ENCODE data around the gene HOXA2. TPM values are rescaled to one million over a fixed set of nuclear protein-coding genes. Genes with fewer than 3 reads are reported as not detected.

The HOXA2 gene
- total and polyA plus RNA-seq, 7 donors = 0.17 to 1.1 (median 0.42) TPM

DNA sequence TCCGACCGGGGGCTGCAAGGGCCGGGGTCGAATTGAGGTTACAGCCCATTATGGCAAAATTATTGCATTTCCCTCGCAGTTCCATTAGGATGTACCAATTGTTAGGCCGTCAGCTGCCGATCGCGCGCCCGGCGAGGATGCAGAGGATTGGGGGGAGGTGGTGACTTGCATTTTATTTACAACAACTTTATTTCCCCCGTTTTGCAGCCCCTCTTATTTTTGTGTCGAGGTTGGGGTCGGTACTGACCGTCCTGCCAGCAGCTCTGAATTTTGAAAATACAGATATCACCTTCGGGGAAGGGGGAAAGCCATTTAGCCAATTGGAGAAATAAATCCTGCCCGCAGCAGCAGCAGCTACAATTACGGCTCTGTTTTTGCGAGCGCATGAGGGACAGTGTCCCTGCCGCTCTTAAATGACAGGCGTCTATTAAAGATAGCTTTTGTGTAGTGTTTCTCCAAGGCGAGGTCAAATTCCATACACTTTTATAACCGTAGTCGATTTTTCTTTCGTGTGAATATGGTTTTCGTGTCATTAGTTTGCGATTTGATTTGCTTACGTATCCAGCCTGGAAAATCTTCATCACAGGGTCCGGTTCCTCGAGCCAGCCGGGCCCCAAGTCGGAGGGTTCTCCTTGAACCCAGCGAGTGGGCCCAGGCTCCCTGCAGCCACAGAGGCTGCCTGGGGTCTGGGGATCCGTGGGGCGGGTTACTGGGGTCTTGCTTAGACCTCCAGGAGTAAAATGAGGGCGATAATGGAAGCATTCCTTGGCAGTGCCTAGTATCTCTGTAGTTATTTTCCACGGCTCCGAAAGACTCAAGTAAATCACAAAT is 41.7 kb upstream of the HOXA2 start:
- peak in 1 of 2 donors; percentile 42 for DNase-seq
- peaks cover 0 to 37% of the 10 kb centered on the region in 2 donors for H3K36me3 ChIP-seq (ENCODE audit: insufficient read depth in 1 of 2, low read depth in 1 of 2)
- H3K27ac ChIP-seq = peak overlapping the region; percentile 83
- no peaks in the 10 kb centered on the region for H3K27me3 ChIP-seq (ENCODE audit: insufficient read depth in 3 of 3, low read length in 2 of 3)
- TF ChIP-seq, protein P1, sequence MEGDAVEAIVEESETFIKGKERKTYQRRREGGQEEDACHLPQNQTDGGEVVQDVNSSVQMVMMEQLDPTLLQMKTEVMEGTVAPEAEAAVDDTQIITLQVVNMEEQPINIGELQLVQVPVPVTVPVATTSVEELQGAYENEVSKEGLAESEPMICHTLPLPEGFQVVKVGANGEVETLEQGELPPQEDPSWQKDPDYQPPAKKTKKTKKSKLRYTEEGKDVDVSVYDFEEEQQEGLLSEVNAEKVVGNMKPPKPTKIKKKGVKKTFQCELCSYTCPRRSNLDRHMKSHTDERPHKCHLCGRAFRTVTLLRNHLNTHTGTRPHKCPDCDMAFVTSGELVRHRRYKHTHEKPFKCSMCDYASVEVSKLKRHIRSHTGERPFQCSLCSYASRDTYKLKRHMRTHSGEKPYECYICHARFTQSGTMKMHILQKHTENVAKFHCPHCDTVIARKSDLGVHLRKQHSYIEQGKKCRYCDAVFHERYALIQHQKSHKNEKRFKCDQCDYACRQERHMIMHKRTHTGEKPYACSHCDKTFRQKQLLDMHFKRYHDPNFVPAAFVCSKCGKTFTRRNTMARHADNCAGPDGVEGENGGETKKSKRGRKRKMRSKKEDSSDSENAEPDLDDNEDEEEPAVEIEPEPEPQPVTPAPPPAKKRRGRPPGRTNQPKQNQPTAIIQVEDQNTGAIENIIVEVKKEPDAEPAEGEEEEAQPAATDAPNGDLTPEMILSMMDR (IDR thresholded peaks at IDR 0.05) = no peak
- H3K4me1 ChIP-seq = peaks cover 17% of the 10 kb centered on the region
- 73 to 76% (median 75%) methylated on average over 40 of the region's 40 CpGs for WGBS, 3 donors
- H3K9me3 ChIP-seq = no peaks in the 10 kb centered on the region
- H3K4me3 ChIP-seq = peak overlapping the region; percentile 20
- no peak for ATAC-seq
- intact Hi-C loops (cut with DNase I) = loop anchor here in 1 of 2 donors (5.0 to 10.0 kb wide), 2 partner anchors 287 to 749 kb away; no protein-coding TSS in a partner anchor

DNA sequence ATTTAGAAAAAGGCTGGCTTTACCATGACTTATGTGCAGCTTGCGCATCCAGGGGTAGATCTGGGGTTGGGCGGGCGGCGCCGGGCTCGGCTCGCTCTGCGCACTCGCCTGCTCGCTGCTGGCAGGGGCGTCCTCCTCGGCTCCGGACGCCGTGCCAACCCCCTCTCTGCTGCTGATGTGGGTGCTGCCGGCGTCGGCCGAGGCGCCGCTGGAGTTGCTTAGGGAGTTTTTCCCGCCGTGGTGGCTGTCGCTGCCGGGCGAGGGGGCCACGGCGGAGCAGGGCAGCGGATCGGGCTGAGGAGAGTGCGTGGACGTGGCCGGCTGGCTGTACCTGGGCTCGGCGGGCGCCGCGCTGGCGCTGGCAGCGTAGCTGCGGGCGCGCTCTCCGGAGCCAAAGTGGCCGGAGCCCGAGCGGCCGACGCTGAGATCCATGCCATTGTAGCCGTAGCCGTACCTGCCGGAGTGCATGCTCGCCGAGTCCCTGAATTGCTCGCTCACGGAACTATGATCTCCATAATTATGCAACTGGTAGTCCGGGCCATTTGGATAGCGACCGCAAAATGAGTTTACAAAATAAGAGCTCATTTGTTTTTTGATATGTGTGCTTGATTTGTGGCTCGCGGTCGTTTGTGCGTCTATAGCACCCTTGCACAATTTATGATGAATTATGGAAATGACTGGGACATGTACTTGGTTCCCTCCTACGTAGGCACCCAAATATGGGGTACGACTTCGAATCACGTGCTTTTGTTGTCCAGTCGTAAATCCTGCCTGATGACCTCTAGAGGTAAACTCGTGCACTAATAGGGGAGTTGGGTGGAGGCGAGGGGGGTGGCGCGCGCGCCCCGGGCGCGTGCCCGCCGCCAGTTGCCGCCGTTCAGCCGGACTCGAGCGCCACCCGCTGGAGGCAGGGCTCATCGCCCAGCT is 40.8 kb upstream of the HOXA2 start, which contains the start of gene HOXA5:
HOXA5 (minus strand) TSS at position 659 of the 927 bp plus-strand sequence; CDS start at position 585, 74 bp downstream.
- Histone ChIP-seq H3K4me3 (peak within 1 kb of the TSS; percentile 74), H3K27ac (peak within 1 kb of the TSS; percentile 83), H3K36me3 (ENCODE audit: insufficient read depth in 1 of 2, low read depth in 1 of 2) (peaks cover 0 to 37% of the 10 kb centered on the region in 2 donors), H3K4me1 (peaks cover 13% of the 10 kb centered on the region), H3K27me3 (ENCODE audit: insufficient read depth in 3 of 3, low read length in 2 of 3) (no peaks in the 10 kb centered on the region), H3K9me3 (no peaks in the 10 kb centered on the region)
- peak; percentile 84 to 86 for DNase-seq
- 54 to 66% (median 58%) methylated on average over 80 to 86 of the region's 86 CpGs for WGBS, 3 donors
- TF ChIP-seq, protein P1 (IDR thresholded peaks at IDR 0.05) = peak; percentile 71
- intact Hi-C loops (cut with DNase I) = loop anchor here in 1 of 2 donors (5.0 to 10.0 kb wide), 2 partner anchors 286 to 748 kb away; no protein-coding TSS in a partner anchor
- ATAC-seq = peak; percentile 51 to 92 (median 76)

DNA sequence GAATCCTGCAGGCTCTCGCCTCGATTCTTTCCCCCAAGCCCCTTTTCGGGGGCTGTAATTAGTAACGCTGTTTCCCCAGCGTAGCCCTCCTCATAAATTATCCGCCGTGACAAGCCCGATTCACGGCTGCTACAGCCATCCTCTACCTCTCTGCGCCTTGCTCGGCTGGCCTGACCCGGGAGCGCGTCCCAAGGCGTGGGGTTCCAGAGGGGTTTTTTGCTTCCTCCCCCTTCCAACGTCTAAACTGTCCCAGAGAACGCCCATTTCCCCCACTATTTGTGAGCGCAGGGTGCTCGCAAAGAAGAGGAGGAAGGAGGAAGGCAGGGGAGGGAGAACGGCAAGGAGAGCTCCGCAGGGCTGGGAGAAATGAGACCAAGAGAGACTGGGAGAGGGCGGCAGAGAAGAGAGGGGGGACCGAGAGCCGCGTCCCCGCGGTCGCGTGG is 40.1 kb upstream of the HOXA2 start:
- no peak for ATAC-seq
- H3K27me3 ChIP-seq (ENCODE audit: insufficient read depth in 3 of 3, low read length in 2 of 3) = no peaks in the 10 kb centered on the region
- H3K36me3 ChIP-seq (ENCODE audit: insufficient read depth in 1 of 2, low read depth in 1 of 2) = peaks cover 0 to 37% of the 10 kb centered on the region in 2 donors
- intact Hi-C loops (cut with DNase I) = loop anchor here in 1 of 2 donors (5.0 to 10.0 kb wide), 2 partner anchors 285 to 748 kb away; no protein-coding TSS in a partner anchor
- peak overlapping the region; percentile 83 for H3K27ac ChIP-seq
- 50 to 63% (median 61%) methylated on average over 29 of the region's 29 CpGs for WGBS, 3 donors
- H3K4me3 ChIP-seq = peak overlapping the region; percentile 74
- peak in 1 of 2 donors; percentile 41 for DNase-seq
- H3K4me1 ChIP-seq = peaks cover 19% of the 10 kb centered on the region
- TF ChIP-seq, protein P1 (IDR thresholded peaks at IDR 0.05) = no peak
- no peaks in the 10 kb centered on the region for H3K9me3 ChIP-seq

DNA sequence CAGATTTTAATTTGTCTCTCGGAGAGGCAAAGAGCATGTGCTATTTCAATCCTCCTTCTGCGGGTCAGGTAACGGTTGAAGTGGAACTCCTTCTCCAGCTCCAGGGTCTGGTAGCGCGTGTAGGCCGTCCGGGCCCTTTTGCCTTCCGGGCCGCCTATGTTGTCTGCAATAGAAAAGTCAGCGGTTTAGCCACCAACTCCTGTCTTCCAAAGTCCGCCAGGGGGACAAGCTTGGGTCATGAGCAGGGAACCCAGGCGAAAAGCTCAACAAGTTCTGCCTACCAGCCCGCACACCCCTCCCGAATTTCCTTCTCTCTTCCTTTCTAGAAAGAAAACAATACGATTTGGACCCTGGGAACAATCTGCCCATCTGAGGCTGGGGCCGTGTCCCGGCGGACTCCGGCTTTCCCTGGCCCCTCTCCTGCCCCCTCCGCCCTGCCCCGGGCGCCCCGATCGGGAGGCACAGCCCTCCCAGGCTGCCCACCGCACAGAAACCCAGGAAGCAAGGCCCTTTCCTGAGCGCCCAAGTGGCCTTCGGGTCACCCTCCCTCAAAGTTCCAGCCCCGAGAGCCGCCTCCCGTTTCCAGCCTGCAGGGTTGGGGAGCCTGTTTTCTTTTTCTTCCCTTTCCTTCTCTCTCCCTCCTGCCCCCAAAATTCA is 39.6 kb upstream of the HOXA2 start:
- intact Hi-C loops (cut with DNase I) = loop anchor here in 1 of 2 donors (5.0 to 10.0 kb wide), 2 partner anchors 285 to 747 kb away; no protein-coding TSS in a partner anchor
- Histone ChIP-seq H3K9me3 (no peaks in the 10 kb centered on the region), H3K27ac (peak overlapping the region; percentile 83), H3K4me1 (peaks cover 19% of the 10 kb centered on the region), H3K27me3 (ENCODE audit: insufficient read depth in 3 of 3, low read length in 2 of 3) (no peaks in the 10 kb centered on the region), H3K4me3 (peak overlapping the region; percentile 74), H3K36me3 (ENCODE audit: insufficient read depth in 1 of 2, low read depth in 1 of 2) (peaks cover 0 to 37% of the 10 kb centered on the region in 2 donors)
- WGBS, 3 donors = 70 to 77% (median 72%) methylated on average over 30 of the region's 30 CpGs
- DNase-seq = peak in 1 of 2 donors; percentile 53
- ATAC-seq = no peak
- TF ChIP-seq, protein P1 (IDR thresholded peaks at IDR 0.05) = no peak

All from psoas muscle (tissue), 8 donors.